NOMO-1 (cell line): ENCODE measurements around the gene NEDD8.

ENCODE experiments used
- DNase-seq, 2 experiments: peaks; one replicate each; lab custom pipeline; 2025; ENCODE audit not compliant: unreplicated experiment in 2 of 2; lab: John Stamatoyannopoulos, UW

NEDD8 gene

DNA sequence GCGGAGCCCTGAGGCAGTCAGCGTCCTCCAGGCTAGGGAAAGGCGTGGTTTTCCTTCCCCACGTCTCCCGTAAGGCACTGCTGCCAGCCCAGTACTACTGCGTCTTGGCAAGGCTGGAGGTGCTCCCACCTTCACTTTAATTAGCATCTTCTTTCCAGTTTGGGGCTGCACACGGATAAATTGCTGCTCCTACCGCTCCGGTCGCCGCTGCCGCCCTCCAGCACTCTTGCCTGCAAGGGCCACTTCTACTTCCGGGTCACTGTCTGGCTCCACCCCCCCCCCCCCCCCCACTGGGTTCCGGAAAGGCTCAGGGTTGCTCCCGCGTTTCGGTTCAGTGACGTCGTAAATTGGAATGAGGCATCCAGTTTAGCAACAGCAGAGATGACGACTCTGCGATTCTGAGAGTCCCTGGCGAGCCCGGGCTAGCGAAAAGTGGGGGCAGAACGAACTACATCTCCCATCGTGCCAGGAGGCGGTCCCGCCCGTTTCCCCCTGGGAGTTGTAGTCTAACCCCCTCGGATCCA lies at the start of gene NEDD8:
NEDD8 (minus strand) TSS at position 247 of the 524 bp plus-strand sequence; CDS start at position 147, 100 bp downstream.
- DNase-seq = peak; percentile 96 to 97

- DNase-seq = no peak
Observed at GRCh38 chr14:24281636-24282035, 49.5 kb upstream of the NEDD8 start.

GRCh38 chr14:24280797-24281460 lies 48.8 kb upstream of the NEDD8 start:
- no peak for DNase-seq

GRCh38 chr14:24279301-24280186 lies 47.4 kb upstream of the NEDD8 start:
- peak; percentile 3 to 11 for DNase-seq

- DNase-seq = no peak
Observed at GRCh38 chr14:24278424-24278823, 46.3 kb upstream of the NEDD8 start.

GRCh38 chr14:24277606-24278321 lies 45.6 kb upstream of the NEDD8 start:
- DNase-seq = peak; percentile 82 to 86

GRCh38 chr14:24277071-24277470 lies 44.9 kb upstream of the NEDD8 start:
- DNase-seq = no peak

DNA sequence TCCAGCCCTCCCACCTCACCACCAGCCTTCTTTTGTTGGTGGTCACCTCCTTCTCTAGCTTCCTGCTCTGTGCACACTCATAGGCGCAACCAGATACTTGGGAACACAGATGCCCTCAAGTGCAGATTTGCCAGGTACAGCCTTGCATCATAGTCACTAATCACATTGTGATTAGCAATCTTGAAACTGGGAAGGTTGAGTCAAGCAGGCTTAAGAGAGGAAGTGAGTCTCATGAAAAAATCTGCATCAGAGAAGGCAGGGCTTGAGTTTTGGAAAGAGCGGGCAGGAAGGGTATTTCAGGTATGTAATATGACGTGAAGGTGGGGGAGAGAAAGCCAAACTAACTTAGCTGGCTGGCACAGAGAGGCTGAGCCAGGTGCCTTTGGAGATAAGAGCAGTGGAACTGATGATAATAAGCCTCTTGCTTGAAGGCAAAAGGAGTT lies 42.0 kb upstream of the NEDD8 start:
- peak; percentile 75 to 92 for DNase-seq

- no peak for DNase-seq
Observed at GRCh38 chr14:24273422-24273998, 41.3 kb upstream of the NEDD8 start.

DNA sequence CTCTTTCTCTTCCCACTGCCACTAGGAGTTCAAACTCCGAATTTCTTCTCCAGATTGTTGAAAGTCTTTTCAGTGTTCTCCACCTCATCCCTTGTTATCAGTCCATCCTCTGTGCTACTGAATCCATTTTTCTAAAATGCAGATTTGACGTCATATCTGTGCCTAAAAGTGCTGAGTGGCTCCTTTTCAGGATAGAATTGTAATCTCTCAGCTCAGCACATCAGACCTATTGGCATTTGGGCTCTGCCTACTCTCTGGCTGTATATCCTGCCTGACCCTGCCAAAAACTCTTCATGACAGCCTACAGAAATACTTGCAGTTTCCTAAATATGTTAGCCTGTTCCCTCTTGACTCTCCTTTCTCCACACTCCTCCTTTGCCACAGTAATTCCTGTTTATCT lies 40.3 kb upstream of the NEDD8 start:
- DNase-seq = no peak

DNA sequence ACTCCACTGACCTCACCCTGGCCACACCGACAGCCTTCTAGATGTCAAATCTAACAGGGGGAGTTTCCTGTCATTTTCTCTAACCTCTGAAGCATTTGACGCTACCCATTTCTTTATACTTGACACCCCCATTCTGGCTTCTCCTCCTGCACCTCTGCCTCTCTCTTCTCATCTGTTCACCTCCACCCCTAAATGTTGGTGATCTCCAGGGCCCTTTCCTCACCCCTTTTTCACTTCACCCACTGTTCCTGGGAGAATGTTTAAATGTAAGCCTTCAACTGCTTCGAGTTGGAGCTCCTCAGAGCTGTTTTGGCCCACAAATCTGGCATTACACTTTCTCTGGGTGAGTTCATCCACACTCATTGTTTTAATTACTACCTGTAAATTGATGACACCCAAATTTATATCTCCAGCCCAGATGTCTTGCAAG lies 39.7 kb upstream of the NEDD8 start:
- no peak for DNase-seq

DNA sequence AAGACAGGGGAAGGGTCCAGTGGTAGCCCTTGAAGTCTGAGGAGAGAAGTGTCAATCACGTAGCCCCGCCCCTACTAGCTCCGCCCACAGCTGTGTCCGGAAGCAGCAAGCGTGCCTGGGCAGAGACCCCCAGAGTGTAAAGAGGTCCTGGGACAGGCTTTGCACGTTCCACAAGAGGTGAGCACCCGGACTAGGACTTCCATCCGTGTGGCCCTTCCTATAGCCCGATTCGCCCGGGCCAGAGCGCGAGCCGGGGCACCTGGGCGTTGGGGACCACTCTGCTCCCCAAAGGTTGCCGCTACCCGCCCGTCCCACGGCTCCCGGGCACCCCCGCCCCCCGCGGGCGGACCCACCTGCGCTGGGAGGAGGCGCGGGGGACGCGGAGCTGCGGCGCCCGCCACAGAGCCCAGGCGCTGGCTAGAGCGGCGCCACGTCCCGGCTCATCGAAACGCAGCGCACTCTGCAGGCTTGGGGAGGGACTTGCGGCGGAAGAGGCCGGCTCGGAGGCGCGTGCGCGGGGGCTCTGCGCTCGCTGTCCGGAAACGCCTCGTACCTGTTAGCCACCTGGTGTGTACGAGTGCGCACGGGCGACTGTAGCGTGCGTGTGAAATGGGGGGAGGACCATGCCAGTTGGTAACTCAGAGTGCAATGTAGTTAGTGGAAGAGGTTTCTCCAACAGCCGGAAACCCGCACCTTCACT lies 39.1 kb upstream of the NEDD8 start, which contains the start of gene RABGGTA:
RABGGTA (minus strand) TSS at position 464 of the 700 bp plus-strand sequence. CDS start 482 bp downstream, outside the sequence.
- peak; percentile 78 to 91 for DNase-seq

- DNase-seq = no peak
Observed at GRCh38 chr14:24270537-24271133, 38.5 kb upstream of the NEDD8 start.

- DNase-seq = no peak
Observed at GRCh38 chr14:24269910-24270536, 37.9 kb upstream of the NEDD8 start.

DNA sequence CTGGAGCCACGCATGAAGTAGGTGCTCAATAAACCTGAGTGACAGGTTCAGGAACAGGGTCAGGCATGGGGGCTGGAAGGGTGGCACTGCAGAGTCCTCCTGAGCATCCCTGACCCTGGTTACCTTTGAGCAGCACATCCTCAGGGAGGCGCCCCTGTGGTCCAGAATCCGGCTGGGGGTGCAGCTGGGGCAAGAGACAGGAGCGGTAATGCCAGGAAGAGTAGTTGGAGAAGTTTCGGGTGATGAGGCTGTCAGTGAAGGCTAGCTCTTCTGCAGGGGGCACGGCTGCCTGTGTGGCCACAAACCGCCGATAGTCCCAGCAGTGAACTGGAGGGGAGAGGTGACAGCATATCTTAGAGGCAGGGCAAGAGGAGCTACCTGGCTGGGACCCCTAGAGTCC lies 37.2 kb upstream of the NEDD8 start:
- no peak for DNase-seq

- no peak for DNase-seq
Observed at GRCh38 chr14:24268225-24268624, 36.1 kb upstream of the NEDD8 start.

- DNase-seq = no peak
Observed at GRCh38 chr14:24267516-24267915, 35.3 kb upstream of the NEDD8 start.

GRCh38 chr14:24266344-24267244 lies 34.4 kb upstream of the NEDD8 start:
- no peak for DNase-seq
